GM19043 (cell line): ENCODE measurements around the gene NEXMIF.
"Not testable (repeated sequence)": the region's sequence is repeated elsewhere in the genome, so short reads cannot be mapped to it uniquely, and the experiment has no call there.

Experiments used
- ATAC-seq: cut with Tn5 transposase; IDR thresholded peaks from one replicate; pipeline ENCODE4 v1.9.1; 2021; ENCODE audit warnings: low read depth; ENCODE audit not compliant: unreplicated experiment

The NEXMIF gene

DNA sequence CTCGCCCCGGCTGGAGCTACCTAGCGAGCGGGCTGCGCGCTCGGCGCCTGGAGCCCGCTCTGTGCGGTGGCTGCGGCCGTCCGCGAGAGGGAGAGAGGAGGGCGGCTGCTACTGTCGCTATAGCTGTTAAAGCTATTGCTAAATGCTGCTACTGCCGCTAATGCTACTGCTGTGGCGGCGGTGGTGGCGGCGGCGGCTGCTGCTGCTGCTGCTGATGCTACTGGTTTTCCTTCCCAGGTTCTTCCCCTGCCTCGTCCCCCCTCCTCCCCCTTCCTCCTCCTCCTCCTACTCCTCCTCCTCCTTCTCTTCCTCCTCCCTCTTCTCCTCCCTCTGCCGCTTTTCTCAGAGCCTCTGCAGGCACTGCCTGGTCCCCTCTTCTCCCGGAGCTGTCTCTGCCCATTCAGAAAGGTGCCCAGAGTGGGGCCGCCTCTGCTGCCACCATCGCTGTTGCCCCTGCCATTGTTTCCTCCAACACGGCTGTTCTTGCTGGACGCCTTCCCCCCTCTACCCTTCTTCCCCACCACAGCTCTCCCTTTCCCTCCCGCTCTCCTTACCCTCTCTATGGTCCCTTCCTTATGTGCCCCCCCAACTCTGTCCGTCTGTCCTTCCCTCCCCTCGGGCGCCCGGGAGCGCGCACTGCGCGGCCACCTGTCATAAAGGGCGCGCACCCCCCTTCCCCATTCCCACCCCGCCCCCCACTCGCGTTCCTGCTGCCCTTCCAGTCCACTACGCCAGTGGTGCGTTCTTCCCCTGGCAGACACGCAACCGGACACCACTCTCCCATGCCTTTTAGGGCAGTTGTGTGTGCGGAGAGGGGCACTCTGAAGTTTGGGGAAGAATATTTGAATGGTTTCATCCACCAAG is at the start of gene NEXMIF:
Gene NEXMIF (minus strand): TSS at position 228 of the 864 bp plus-strand sequence.
- ATAC-seq, result peak; percentile 38

DNA sequence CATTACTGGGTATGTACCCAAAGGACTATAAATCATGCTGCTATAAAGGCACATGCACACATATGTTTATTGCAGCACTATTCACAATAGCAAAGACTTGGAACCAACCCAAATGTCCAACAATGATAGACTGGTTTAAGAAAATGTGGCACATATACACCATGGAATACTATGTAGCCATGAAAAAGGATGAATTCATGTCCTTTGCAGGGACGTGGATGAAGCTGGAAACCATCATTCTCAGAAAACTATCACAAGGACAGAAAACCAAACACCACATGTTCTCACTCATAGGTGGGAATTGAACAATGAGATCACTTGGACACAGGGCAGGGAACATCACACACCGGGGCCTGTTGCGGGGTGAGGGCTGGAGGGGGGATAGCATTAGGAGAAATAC is 36.7 kb upstream of the NEXMIF start:
- not testable (repeated sequence) for ATAC-seq

DNA sequence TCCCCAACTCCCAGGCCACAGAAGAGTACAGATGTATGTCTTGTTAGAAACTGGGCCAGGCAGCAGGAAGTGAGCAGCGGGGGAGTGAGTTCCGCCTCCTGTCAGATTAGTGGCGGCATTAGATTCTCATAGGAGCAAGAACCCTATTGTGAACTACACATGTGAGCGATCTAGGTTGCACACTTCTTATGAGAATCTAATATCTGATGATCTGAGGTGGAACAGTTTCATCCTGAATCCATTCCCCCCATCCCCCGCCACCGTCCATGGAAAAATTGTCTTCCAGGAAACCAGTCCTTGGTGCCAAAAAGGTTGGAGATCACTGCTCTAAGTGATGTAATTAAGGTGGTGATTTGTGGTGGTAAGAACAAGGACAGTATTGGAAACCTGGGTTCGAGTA is 24.5 kb upstream of the NEXMIF start:
- ATAC-seq, result no peak

DNA sequence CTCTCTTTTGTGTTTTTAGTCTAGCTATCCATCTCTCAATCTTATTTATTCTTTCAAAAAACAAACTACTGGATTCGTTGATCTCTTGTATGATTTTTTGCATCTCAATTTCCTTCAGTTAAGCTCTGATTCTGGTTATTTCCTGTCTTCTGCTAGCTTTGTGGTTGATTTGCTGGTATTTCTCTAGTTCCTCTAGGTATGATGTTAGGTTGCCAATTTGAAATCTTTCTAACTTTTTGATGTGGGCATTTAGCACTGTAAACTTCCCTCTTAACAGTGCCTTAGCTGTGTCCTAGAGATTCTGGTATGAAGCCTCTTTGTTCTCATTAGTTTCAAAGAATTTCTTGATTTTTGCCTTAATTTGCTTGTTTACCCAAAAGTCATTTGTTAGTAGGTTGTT is 15.2 kb upstream of the NEXMIF start:
- no peak for ATAC-seq

DNA sequence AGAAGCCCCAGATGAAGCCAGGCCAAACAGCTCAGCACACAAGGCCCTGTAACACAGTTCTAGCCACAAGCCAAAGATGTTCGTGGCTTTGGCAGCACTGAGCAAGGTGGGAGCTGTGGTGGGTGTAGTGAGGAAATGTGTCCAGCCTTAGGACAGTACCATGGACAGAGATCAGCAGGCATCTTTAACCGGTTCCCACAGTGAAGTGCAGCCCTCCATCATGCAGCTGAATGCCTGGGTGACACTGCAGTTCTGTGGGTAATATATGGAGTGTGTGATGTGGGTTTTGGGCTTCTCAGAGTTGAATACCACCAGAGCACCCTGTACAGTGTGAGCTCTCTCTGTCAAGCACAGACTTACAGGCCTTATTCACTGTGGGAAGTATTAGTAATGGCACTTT is 6.0 kb upstream of the NEXMIF start:
- no peak for ATAC-seq

DNA sequence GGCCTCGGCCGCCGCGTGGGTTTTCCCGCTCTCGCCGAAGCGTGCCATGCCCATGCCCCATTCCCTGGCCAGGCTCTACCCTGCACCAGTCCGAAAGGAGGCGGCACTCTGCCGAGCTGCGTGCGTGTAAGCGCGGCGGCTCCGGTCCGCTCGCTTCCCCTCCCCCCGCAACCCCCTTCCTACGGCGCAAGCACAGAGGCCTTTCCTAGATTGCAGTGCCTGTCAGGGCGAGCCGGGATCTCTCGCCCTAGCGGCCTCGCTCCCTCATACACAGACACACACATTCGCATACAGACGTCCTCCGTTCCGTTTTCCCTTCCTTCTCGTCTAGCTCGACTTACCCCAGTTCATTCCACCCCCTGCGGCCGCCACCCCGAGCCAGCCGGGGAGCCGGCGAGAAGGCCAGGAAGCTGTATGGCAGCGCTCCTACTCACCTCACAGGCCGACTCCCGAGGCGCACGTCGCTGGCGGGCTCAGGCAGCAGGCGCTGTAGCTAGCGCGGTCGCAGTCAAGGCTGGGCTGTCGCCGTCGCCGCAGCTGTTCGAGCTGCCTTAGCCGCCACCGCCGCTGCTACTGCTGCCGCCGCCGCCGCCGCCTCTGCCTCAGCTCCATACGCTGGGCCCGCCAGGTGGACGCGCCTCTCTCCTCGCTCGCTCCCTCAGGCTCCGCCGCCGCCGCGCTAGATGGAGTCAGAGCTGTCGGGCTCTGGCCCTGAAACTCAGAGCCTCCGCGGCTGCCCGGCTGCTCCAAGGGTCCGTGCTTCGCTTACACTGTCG is 615 bp downstream of the NEXMIF start:
- peak; percentile 45 for ATAC-seq

DNA sequence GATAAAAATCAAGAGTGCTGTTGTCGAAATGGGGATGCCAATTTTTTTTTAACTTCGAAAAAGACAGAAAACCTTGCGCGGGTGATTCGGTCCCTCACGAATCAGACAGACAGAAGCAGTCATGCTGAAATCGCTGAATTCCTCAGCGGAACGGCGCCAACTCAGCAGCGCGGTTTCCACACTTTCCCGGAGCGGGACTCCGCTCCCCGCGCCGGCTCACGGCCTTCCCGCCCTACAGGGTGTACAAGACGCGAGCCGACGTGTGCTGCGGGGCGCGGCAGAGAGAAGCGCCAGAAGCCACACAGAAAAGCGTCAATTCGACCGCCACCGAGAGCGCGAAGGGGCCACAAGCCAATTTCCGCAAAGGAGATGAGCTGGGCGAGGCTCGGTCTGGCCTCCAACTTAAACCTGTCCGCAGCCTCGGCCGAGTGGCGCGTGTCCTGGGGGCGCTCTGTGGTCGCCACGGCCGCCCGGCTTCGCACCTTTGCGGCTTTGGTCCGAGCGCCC is 1.3 kb downstream of the NEXMIF start:
- ATAC-seq, result peak; percentile 6

DNA sequence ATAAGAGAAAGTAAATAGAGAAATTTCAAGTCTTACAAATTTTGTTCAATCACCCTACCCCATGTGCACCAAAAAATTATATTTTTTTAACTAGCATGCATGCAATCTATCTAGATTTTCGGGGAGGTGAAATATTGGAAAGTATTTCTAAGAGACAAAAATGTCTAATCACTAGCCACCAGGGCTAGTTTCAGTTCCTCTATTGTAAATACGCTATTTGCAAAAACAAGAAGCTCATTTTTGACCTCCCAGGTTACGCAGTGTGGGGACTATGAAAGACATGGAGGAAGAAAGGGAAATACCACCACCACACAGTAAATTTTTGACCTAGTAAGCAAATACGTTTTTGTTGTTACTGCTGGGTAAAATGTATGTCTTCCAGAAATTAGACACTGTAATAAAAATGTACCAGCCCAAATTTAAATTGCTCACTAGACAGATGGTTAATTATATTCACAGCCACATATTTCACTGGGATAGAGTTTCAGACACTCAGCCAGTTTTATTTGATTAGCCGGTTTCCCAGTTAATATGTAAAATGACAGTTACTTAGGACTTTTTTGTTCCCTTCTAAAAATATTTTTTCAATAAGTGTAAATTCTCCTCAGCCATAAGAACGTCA is 2.2 kb downstream of the NEXMIF start:
- ATAC-seq, result peak; percentile 73

DNA sequence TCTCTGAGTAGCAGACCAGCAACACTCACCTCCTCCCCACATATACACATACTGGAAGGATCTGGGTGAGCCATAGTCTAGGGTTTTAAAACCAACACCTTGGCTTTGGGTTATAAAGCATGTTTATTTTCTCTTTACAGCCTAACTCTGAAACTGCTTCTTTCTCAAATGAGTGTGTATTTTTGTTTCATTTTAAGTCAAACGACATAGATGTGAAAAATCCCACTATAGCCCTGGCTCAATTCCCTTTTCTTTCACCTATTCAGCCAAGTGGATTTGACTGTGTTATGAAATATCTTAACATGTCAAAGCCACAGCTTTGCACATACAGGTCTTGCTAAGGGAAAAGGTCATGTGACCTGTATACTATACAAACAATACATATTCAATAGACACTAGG is 13.8 kb downstream of the NEXMIF start:
- no peak for ATAC-seq

DNA sequence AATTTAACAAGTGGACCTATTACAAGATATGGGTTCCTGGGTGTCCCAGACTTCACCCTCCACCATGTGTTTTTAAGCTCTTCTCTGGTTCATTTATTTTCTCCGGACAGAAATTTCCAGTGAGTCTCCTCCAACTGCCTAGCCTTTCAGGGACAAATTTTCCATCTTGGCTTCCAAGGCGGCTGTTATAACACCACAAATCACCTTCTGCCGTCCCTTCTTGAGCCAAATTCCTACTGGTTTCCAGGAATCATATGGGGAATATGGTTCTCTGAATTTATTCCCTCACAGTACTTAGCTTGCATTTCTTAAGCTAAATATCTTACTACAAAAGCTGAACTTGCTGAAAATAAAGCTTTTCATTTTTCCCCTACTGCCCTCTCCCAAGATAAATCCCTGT is 18.8 kb downstream of the NEXMIF start:
- ATAC-seq, result no peak

DNA sequence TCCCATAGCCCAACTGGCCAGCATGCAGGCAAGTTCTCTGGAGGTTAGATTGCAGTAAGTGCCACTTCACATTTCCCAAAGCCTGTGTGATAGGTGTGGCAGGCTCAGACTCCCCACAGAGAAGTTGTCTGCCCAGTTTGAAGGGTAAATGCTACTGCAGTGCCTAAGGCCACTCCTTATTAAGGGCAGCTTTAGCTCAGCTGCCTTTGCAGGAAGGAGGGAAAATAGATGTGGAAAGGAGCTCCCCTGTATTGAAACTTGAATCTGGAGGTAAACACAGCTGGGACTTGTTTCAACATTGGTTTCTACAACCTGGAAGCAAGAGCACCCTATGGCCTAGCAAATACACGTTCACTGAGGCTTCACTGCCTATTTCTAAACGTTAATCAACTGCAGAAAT is 22.4 kb downstream of the NEXMIF start:
- no peak for ATAC-seq

DNA sequence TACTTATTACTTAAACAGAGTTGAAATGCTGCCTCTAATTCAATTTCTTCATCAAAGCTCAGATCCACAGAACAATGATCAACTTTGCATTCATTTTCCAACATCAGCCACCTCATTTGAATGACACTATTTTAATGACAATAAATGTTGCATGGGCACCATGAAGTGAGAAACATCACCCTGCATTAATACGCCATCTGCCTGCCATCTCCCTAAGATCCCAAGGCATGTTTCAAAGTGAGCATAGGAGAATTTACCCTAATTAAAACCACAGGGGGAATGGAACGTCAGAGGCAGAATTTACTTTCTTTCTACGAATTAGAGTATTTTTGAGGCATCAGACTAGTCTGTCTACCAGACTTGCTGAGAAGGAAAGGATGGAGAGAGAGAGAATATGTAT is 32.7 kb downstream of the NEXMIF start:
- no peak for ATAC-seq

DNA sequence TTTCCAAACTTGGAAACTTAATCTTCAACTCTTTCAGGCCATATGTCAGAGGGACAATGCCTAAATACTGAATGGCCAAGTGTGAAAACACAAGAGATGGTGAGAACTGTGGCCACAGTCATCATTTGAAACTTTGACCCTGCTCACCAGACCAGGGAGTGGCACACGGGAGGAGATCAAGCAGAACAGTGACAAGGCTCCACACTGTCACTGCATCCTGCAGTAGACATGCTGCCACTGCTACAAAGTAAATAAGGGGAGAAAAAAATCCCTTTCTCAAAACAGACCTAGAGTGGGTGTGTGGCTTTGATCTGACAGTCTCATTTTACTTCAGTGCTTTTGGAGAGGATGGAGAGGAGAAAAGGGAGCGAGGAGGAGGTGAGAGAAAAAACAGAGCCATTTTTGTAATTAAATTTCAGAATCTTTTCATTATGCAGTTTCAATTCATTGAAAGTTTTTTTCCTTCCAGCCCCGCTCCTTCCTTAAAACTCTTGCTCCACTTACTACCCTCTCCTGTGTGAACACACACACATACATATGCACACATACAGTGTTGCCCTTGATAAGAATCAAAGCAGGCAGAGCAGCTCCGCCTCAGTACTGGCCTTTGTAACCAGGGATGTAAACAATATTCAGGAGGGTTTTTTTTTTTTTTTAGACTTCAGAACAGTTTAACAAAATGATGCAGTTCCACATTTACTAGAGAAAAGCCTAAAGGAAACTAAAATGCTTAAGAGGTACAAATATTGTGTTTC is 34.4 kb downstream of the NEXMIF start:
- peak; percentile 85 for ATAC-seq

DNA sequence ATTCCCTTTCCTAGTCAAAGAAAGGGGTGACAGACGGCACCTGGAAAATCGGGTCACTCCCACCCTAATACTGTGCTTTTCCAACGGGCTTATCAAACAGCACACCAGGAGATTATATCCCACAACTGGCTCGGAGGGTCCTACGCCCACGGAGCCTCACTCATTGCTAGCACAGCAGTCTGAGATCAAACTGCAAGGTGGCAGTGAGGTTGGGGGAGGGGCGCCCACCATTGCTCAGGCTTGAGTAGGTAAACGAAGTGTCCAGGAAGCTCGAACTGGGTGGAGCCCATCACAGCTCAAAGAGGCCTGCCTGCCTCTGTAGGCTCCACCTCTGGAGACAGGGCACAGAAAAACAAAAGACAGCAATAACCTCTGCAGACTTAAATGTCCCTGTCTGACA is 42.9 kb downstream of the NEXMIF start:
- not testable (repeated sequence) for ATAC-seq

DNA sequence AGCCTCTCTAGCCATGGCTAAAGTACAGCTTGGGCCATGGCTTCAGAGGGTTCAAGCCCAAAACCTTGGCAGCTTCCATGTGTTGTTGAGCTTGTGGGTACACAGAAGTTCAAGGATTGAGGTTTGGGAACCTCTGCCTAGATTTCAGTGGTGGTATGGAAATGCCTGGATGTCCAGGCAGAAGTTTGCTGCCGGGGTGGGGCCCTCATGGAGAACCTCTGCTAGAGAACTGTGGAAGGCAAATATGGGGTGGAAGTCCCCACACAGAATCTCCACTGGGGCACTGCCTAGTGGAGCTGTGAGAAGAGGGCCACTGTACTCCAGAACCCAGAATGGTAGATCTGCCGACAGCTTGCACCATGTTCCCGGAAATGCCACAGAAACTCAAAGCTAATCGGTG is 59.5 kb downstream of the NEXMIF start:
- no peak for ATAC-seq

DNA sequence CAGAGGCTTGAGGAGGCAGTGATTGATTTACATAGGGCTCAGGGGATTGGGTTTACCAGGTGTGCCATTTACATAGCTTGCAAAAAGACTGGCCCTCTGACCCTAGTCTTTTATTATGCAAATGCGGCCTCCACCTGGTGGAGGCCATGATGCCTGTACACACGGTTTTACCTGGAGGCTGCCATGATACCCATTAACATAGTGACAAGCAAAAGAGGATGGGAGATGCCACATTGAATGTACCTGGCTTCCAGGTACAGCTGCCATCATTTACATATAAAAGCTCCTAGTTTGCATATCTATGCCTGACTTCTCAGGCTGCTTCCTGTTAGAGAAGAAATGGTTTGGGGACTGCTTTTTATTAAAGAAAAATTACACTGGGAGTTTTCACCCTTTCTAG is 72.0 kb downstream of the NEXMIF start:
- ATAC-seq, result no peak

DNA sequence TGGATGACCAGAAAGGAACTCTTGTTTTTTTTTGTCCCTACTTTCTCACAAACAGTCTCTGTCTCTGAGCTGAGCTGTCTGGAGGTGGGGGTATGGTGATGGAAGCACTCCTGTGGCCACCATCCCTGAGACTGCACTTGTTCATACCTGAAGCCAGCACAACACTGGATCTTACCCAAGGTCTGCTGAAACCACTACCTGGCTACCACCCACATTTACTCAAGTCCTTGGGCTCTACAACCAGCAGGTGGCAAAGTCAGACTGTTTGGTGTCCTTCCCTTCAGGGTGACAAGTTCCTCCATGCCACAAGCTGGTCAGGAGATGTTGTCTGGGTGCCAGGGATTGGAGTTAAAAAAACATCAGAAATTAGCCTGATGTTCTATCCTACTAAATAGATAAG is 89.7 kb downstream of the NEXMIF start:
- no peak for ATAC-seq

DNA sequence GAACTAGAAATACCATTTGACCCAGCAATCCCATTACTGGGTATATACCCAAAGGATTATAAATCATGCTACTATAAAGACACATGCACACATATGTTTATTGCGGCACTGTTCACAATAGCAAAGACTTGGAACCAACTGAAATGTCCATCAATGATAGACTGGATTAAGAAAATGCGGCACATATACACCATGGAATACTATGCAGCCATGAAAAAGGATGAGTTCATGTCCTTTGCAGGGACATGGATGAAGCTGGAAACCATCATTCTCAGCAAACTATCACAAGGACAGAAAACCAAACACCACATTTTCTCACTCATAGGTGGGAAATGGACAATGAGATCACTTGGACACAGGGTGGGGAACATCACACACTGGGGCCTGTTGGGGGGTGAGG is 105.5 kb downstream of the NEXMIF start:
- ATAC-seq, result not testable (repeated sequence)

DNA sequence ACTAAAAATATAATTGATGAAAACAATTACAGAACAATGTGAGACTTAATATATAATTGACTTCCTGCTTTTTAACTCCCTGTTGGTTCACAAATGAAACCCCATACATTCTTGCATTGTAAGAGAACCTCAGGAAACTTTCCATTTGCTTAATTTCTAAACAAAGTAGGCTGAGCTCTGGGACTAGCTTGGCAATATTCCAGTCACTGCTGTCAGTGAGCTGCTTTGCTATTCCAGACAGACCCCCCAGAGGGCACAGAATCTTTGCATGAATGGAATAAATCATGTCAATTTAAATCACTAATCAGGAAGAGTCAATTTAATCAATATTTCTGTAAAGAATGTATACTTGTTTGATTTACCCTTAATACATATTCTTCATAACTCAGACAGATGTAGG is 110.6 kb downstream of the NEXMIF start:
- no peak for ATAC-seq

DNA sequence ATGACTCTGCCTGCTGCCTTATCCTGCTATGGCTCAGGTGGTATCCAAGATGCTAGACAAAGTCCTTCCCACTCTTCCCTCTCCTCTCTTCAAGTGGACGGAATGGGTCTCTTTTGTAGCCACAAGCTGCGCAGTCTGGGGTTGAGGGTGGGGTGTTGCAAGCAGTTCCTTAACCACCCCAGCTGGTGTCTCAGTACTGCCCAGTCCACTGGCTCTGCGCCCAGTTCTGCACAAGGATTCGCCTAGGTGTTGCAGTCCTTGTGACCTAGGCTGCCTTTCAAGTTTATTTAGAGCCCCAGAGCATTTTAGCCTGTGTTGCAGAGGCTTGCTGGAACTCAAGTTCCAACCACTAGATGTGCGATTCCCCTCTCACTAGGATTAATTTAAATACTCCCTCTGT is 120.7 kb downstream of the NEXMIF start:
- ATAC-seq, result no peak
